ENCODE results near the gene DCBLD1. TPM values are rescaled to one million over a fixed set of nuclear protein-coding genes. Genes with fewer than 3 reads are reported as not detected.

DCBLD1 gene
- total and polyA plus RNA-seq, 2 of the 13 experiments (the other 11 are each of a cell fraction or from before 2014, with no cell fraction given) = 23.2 to 41.5 TPM

DNA sequence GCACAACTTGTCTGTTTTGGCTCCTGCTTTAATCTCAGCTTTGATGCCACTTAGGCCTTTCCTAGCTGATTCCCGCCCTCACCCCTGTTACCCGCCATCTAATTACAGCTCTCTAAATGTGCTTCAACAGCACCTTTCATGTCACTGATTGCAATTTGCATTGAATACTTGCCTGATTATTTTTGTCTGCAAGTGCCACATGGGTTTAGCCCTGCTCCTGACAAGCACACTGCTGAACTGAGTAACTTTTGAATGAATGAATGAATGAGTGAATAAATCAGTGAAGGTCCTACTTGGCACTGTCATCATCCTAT lies 591 bp upstream of the DCBLD1 start (continued):
- TF ChIP-seq CENPT (CRISPR knock-in tag; IDR thresholded peaks at IDR 0.05; ENCODE audit: low read depth) = no peak
- no peak for TF ChIP-seq U2AF1 (optimal IDR thresholded peaks at IDR 0.05; ENCODE audit: low read depth, low read length)
- TF ChIP-seq ZSCAN9 (CRISPR knock-in tag; IDR thresholded peaks at IDR 0.05; ENCODE audit: borderline replicate concordance) = no peak
- TF ChIP-seq SMARCC2 (IDR thresholded peaks at IDR 0.05) = no peak
- TF ChIP-seq, protein P1, sequence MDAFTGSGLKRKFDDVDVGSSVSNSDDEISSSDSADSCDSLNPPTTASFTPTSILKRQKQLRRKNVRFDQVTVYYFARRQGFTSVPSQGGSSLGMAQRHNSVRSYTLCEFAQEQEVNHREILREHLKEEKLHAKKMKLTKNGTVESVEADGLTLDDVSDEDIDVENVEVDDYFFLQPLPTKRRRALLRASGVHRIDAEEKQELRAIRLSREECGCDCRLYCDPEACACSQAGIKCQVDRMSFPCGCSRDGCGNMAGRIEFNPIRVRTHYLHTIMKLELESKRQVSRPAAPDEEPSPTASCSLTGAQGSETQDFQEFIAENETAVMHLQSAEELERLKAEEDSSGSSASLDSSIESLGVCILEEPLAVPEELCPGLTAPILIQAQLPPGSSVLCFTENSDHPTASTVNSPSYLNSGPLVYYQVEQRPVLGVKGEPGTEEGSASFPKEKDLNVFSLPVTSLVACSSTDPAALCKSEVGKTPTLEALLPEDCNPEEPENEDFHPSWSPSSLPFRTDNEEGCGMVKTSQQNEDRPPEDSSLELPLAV (CRISPR knock-in tag; conservative IDR thresholded peaks at IDR 0.05; ENCODE audit: low read depth) = no peak
- no peak for TF ChIP-seq GZF1 (CRISPR knock-in tag; IDR thresholded peaks at IDR 0.05)
- 0 out of 2 replicates have a peak, but pooled peaks have one; percentile 3 for TF ChIP-seq TCF7 (IDR thresholded peaks at IDR 0.05; ENCODE audit: low read depth)
- no peak for TF ChIP-seq ZNF550 (CRISPR knock-in tag; IDR thresholded peaks at IDR 0.05; ENCODE audit: borderline replicate concordance)
- TF ChIP-seq, protein P2, sequence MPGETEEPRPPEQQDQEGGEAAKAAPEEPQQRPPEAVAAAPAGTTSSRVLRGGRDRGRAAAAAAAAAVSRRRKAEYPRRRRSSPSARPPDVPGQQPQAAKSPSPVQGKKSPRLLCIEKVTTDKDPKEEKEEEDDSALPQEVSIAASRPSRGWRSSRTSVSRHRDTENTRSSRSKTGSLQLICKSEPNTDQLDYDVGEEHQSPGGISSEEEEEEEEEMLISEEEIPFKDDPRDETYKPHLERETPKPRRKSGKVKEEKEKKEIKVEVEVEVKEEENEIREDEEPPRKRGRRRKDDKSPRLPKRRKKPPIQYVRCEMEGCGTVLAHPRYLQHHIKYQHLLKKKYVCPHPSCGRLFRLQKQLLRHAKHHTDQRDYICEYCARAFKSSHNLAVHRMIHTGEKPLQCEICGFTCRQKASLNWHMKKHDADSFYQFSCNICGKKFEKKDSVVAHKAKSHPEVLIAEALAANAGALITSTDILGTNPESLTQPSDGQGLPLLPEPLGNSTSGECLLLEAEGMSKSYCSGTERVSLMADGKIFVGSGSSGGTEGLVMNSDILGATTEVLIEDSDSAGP (CRISPR knock-in tag; IDR thresholded peaks at IDR 0.05; ENCODE audit: borderline replicate concordance) = peak; percentile 59; the same call in 1 of the 2 replicates
- TF ChIP-seq RXRB (CRISPR knock-in tag; IDR thresholded peaks at IDR 0.05; ENCODE audit: borderline replicate concordance) = no peak
- TF ChIP-seq SNAI1 (CRISPR knock-in tag; IDR thresholded peaks at IDR 0.05; ENCODE audit: borderline replicate concordance) = peak; percentile 39; the same call in 1 of the 2 replicates
- no peak for TF ChIP-seq ZFP1 (CRISPR knock-in tag; IDR thresholded peaks at IDR 0.05)
- TF ChIP-seq ZNF296 (CRISPR knock-in tag; conservative IDR thresholded peaks at IDR 0.05) = no peak
- no peak for TF ChIP-seq SYNCRIP (IDR thresholded peaks at IDR 0.05; ENCODE audit: insufficient read depth, low read depth, low read length)
- TF ChIP-seq ZBTB7B (CRISPR knock-in tag; IDR thresholded peaks at IDR 0.05) = no peak
- 0 out of 2 replicates have a peak, but pooled peaks have one; percentile 3 for TF ChIP-seq NFATC3 (CRISPR knock-in tag; IDR thresholded peaks at IDR 0.05)
- TF ChIP-seq ZNF598 (CRISPR knock-in tag; IDR thresholded peaks at IDR 0.05; ENCODE audit: borderline replicate concordance) = 0 out of 2 replicates have a peak, but pooled peaks have one; percentile 49
- no peak for TF ChIP-seq ZNF335 (CRISPR knock-in tag; IDR thresholded peaks at IDR 0.05)
